ENCODE results near the gene HEBP1.

- TF ChIP-seq FOXM1 (IDR thresholded peaks at IDR 0.05; ENCODE audit: borderline replicate concordance) (no peak), L3MBTL2 (conservative IDR thresholded peaks at IDR 0.05) (no peak), SUZ12 (IDR thresholded peaks at IDR 0.05) (no peak), ELF4 (IDR thresholded peaks at IDR 0.05) (no peak)
These were observed 34.2 kb downstream of the HEBP1 start for GRCh38 chr12:12965836-12966235.
